HEK293T (cell line): ENCODE results near the gene DGKD.
A peak's percentile ranks its signal among the peaks of the same experiment; 100 is the strongest.

ENCODE experiments used
- CTCF ChIA-PET: fragments of 350-600 bp; formaldehyde crosslinking; extraction: SDS; loops from one replicate; lab custom pipeline; 2021; ENCODE audit warnings: antibody characterized with exemption, inconsistent platforms; lab: Yijun Ruan, JAX
- POLR2A ChIA-PET: fragments of 350-600 bp; formaldehyde crosslinking; extraction: SDS; loops from one replicate; lab custom pipeline; 2020; ENCODE audit warnings: antibody characterized with exemption, inconsistent platforms; lab: Yijun Ruan, JAX
- DNase-seq: peaks from one replicate; pipeline ENCODE4 v3.0.0; 2012; ENCODE audit warnings: mixed read lengths; ENCODE audit errors: extremely low spot score
- ARNT ChIP-seq: fragments of 450-650 bp; IDR thresholded peaks from 2 replicates; pipeline ENCODE4 v1.6.1; 2017; ENCODE audit warnings: mild to moderate bottlenecking
- BHLHE40 ChIP-seq: fragments of 450-650 bp; IDR thresholded peaks from 2 replicates; pipeline ENCODE4 v1.6.1; 2016; ENCODE audit warnings: mild to moderate bottlenecking, moderate library complexity, borderline replicate concordance
- CTBP1 ChIP-seq: fragments of 450-650 bp; IDR thresholded peaks from 2 replicates; pipeline ENCODE4 v1.6.1; 2016; ENCODE audit warnings: borderline replicate concordance
- ELF4 ChIP-seq: fragments of 450-650 bp; IDR thresholded peaks from 2 replicates; pipeline ENCODE4 v1.6.1; 2017; ENCODE audit warnings: antibody characterized with exemption
- FOXA1 ChIP-seq: fragments of 450-650 bp; IDR thresholded peaks from 2 replicates; pipeline ENCODE4 v1.6.1; 2016; ENCODE audit warnings: mild to moderate bottlenecking
- FOXK2 ChIP-seq: fragments of 450-650 bp; IDR thresholded peaks from 2 replicates; pipeline ENCODE4 v1.6.1; 2016; ENCODE audit warnings: mild to moderate bottlenecking
- FOXM1 ChIP-seq: fragments of 450-650 bp; IDR thresholded peaks from 2 replicates; pipeline ENCODE4 v1.6.1; 2017; ENCODE audit warnings: mild to moderate bottlenecking, borderline replicate concordance
- HDGF ChIP-seq: fragments of 450-650 bp; IDR thresholded peaks from 2 replicates; pipeline ENCODE4 v1.6.1; 2017; ENCODE audit warnings: antibody characterized with exemption, borderline replicate concordance
- L3MBTL2 ChIP-seq: fragments of 450-650 bp; conservative IDR thresholded peaks from 2 replicates; pipeline ENCODE4 v1.6.1; 2016; ENCODE audit warnings: mild to moderate bottlenecking
- LEF1 ChIP-seq: fragments of 450-650 bp; IDR thresholded peaks from 2 replicates; pipeline ENCODE4 v1.6.1; 2017; ENCODE audit warnings: mild to moderate bottlenecking, borderline replicate concordance
- NFRKB ChIP-seq: fragments of 450-650 bp; IDR thresholded peaks from 2 replicates; pipeline ENCODE4 v1.6.1; 2016; ENCODE audit warnings: mild to moderate bottlenecking, moderate library complexity
- SP1 ChIP-seq: fragments of 450-650 bp; IDR thresholded peaks from 2 replicates; pipeline ENCODE4 v1.6.1; 2017
- SUZ12 ChIP-seq: fragments of 450-650 bp; IDR thresholded peaks from 2 replicates; pipeline ENCODE4 v1.6.1; 2016; ENCODE audit warnings: mild to moderate bottlenecking
- TARDBP ChIP-seq: fragments of 450-650 bp; IDR thresholded peaks from 2 replicates; pipeline ENCODE4 v1.6.1; 2016
- ZNF384 ChIP-seq: fragments of 450-650 bp; IDR thresholded peaks from 2 replicates; pipeline ENCODE4 v1.6.1; 2016
- TF ChIP-seq, protein P1 (sequence below): fragments of 450-650 bp; IDR thresholded peaks from 2 replicates; pipeline ENCODE4 v1.6.1; 2016

DGKD gene

DNA sequence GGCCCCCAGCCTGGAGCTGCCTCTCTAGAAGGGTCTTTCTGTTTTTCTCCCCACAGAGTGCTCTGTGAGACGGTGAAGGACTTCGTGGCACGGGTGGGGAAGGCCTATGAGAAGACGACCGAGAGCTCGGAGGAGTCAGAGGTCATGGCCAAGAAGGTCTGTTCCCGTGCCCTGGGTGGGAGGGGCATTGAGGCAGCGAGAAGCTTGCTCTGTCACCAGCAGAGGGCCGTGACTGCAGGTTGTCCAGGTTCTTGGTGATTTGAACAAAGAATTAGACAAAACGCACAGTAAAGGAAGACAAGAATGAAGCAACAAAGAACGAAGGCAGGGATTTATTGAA is 93.9 kb downstream of the DGKD start:
- CTCF ChIA-PET = interaction anchor here (1.0 kb wide), 1 partner anchor 13 kb away, joined by 3 read pairs; no protein-coding TSS in a partner anchor

DNA sequence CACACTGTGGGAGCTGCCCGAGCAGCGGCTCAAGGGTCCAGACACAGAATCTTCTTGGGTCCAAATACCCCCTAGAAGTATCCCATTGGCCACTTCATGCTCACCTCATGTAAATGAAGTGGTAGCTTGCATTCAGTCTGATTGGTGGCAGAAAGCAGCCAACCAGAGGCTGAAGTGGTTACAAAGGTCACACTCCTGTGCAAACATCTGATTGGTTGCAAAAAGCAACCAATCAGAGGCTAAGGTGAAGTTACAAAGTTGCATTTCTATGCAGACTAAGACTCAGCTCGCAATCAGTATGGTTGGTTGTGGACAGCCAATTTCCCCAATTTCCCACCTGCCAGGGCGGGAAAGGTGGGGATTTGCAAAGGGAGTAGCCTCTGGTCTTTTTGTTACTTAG is 94.3 kb downstream of the DGKD start:
- ChIA-PET CTCF (interaction anchor here (0.7 to 1.1 kb wide), 3 partner anchors 13 to 212 kb away, joined by 3 to 4 read pairs (median 3); no protein-coding TSS in a partner anchor), POLR2A (no interaction called here)
- no peak for DNase-seq
- TF ChIP-seq NFRKB (no peak), TARDBP (no peak), HDGF (no peak), BHLHE40 (no peak), L3MBTL2 (no peak), SP1 (no peak), ZNF384 (no peak), FOXA1 (no peak), ELF4 (no peak), FOXK2 (no peak), SUZ12 (no peak), CTBP1 (no peak), FOXM1 (no peak)
- TF ChIP-seq, protein P1, sequence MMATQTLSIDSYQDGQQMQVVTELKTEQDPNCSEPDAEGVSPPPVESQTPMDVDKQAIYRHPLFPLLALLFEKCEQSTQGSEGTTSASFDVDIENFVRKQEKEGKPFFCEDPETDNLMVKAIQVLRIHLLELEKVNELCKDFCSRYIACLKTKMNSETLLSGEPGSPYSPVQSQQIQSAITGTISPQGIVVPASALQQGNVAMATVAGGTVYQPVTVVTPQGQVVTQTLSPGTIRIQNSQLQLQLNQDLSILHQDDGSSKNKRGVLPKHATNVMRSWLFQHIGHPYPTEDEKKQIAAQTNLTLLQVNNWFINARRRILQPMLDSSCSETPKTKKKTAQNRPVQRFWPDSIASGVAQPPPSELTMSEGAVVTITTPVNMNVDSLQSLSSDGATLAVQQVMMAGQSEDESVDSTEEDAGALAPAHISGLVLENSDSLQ = no peak

More for the DNA sequence above, 93.9 kb downstream of the DGKD start:
- POLR2A ChIA-PET = no interaction called here
- TF ChIP-seq FOXK2 (no peak), CTBP1 (no peak), FOXA1 (no peak), ZNF384 (no peak), FOXM1 (no peak), ELF4 (no peak), TARDBP (no peak), LEF1 (no peak), SP1 (no peak), NFRKB (no peak), HDGF (no peak), BHLHE40 (no peak), L3MBTL2 (no peak), SUZ12 (no peak), ARNT (no peak)
- TF ChIP-seq, protein P1 = no peak
- peak; percentile 29 for DNase-seq

DNA sequence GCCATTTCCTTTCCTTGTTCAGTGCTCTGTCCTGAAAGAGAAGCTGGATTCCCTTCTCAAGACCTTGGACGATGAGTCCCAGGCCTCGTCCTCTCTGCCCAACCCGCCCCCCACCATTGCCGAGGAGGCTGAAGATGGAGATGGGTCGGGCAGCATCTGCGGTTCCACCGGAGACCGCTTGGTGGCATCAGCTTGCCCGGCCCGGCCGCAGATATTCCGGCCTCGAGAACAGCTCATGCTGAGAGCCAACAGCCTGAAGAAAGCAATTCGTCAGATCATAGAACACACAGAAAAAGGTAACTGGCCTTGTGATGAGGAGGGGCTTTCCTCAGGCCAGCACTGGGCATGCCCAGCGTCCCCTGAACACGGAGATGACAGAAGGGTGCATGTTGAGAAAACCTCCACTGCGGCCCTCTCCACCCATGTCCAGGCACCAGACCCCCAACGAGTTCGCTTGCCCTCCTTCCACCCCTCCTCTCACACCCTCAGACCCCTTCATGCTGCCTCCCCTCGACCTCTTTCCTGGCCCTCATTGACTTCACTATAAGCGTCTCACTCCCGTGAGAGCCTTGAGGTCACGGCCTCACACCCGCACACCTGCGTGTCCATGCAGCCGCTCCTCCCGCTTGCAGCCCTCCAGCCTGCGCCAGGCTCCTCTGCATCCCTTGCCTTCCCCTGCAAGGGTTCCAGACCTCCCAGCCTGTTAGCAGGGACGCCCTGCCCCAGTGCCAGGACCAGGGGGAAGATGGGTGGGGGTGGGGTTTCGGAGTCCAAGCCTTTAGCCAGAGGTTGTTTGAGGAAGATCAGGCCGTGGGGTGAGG is 95.0 kb downstream of the DGKD start:
- CTCF ChIA-PET = interaction anchor here (0.6 to 1.1 kb wide), 5 partner anchors 14 to 817 kb away, joined by 3 to 4 read pairs (median 3); no protein-coding TSS in a partner anchor
- POLR2A ChIA-PET = no interaction called here
- TF ChIP-seq SUZ12 (no peak), ZNF384 (no peak), FOXA1 (no peak), NFRKB (no peak), SP1 (no peak), HDGF (no peak), CTBP1 (no peak), ARNT (no peak), BHLHE40 (no peak), L3MBTL2 (no peak), LEF1 (no peak), FOXM1 (no peak), FOXK2 (no peak), TARDBP (no peak), ELF4 (no peak)
- TF ChIP-seq, protein P1 = no peak
- DNase-seq = peak; percentile 69

DNA sequence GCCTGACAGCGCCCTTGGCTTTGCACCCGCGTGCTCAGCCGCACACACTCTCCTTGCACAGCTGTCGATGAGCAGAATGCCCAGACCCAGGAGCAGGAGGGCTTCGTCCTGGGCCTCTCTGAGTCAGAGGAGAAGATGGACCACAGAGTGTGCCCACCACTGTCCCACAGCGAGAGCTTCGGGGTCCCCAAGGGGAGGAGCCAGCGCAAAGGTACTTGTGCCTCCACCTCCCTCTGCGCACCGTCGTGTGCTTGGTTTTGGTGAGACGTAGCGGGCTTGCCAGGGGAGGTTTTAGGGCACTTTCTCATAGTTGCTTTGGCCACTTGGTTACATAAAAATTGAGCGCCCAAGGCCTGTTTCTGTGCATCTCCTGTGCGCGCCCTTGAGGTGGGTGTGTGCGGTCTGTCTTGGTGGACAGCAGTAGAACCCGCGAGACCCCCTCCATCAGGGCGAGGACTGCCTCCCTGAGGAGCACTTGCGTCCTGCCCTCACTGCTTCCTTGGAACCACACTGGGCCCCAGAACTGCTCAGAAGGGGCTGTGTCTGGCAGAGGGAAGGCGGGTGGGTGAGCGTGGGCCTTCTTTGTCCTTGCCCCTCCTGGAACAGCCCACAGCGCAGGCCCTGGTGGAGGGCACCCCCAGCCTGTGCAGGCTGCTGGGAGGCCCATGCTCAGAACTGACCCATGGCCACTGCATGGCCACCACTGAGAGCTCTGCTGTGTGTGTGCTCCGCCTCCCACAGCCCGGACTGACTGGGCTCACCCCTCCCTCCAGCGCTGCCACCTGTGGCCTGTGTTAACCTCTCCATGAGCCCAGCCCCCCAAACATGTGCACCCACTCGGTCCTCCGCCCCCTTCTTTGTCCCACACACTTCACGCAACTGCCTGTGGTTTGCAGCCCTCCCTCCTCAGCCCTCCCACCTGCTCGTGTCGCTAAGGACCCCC is 95.9 kb downstream of the DGKD start:
- no peak for DNase-seq
- TF ChIP-seq HDGF (no peak), L3MBTL2 (no peak)
- POLR2A ChIA-PET = no interaction called here
- CTCF ChIA-PET = no interaction called here

DNA sequence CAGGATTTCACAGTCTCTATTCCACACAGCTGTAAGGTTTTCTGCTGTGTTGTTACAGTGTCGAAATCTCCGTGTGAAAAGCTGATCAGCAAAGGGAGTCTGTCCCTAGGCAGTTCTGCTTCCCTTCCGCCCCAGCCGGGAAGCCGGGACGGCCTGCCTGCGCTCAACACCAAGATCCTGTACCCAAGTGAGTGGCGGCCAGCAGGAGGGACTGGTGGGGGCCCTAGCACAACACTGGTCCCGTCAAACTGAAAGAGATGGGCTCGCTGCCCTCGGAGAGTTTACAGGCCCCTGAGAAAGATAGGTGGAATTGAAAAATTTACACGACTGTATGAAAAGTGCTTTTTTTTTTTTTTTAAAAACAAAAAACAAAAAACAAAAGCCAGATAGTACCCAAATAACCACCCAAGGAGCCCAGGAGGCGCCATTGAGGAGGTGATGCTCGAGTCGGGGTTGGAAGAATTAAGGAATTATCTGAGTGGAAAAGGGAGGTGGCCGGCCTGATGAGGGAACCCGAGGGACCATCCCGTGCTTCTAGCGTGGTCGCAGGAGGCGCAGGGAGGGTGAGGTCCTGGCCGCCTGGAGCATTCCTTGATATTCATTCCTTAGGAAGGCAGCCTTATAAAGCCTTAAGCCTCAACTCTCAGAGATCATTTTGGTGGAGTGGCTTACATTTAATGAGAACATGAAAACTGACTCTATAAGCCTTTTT is 96.7 kb downstream of the DGKD start:
- ChIA-PET CTCF (interaction anchor here (0.6 kb wide), 1 partner anchor 48 kb away, joined by 3 read pairs; no protein-coding TSS in a partner anchor), POLR2A (no interaction called here)
- no peak for TF ChIP-seq SUZ12
- TF ChIP-seq CTBP1 = no peak
- TF ChIP-seq FOXK2 = no peak
- no peak for TF ChIP-seq ELF4
- no peak for TF ChIP-seq SP1
- no peak for TF ChIP-seq LEF1
- no peak for TF ChIP-seq TARDBP
- TF ChIP-seq FOXA1 = no peak
- TF ChIP-seq HDGF = no peak
- no peak for TF ChIP-seq FOXM1
- no peak for TF ChIP-seq BHLHE40
- TF ChIP-seq L3MBTL2 = no peak
- no peak for DNase-seq
